D341Med (cell line): ENCODE data around the gene PAIP2B.
"Not testable (repeated sequence)": the region's sequence is repeated elsewhere in the genome, so short reads cannot be mapped to it uniquely, and the experiment has no call there.

Experiments
- DNase-seq: peaks from one replicate; pipeline ENCODE4 v3.0.0; 2012; ENCODE audit warnings: low spot score

The PAIP2B gene, protein sequence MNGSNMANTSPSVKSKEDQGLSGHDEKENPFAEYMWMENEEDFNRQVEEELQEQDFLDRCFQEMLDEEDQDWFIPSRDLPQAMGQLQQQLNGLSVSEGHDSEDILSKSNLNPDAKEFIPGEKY

DNA sequence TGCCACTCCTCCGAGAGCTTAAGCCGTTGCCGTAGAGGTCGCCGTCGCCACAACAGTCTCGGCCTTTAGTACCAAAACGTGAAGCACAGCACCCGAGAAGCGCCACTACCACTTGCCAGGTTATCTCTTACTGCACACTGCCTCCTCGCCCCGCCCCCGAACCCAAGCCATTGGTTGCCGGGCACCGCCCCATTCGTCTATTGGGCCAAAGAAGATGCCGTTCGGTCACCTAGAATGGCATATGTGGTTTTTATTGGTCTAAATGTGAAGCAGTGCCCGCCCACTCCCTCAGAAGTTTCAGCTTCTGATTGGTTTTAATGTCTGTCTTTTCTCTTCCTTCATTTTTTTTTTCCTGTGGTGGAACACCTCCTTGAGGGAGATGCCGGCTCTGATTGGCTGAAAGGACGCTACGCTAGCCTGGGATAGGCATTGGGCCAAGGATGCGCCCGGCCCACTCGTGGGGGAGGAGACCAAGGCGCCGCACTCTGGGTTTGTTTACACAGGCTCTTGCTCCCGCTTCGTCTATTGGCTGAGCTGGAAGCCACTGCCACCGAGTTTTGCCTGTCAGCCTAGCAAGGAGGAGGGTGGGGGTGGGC, at the start of gene PAIP2B:
Gene PAIP2B (minus strand): TSS at position 139 of the 596 bp plus-strand sequence. CDS start 24,514 bp downstream, outside the sequence.
- peak; percentile 91 for DNase-seq

DNA sequence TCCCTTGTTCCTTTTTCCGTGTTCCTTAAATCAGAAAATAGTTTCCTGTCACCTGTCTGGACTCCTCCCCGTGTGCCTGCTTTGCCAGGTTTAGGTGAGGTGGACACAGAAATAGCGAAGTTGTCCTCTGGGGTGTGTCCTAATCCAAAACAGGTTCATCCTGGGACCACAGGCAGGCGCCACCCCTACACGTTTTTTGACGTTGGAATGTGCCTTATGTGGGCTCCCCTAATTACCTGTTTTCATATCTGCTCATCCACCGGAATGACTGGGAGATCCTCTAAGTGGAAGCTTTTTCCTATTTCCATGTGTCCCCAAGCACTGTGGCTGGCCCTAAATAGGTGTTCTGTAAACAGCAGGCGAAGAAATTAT, 49.0 kb upstream of the PAIP2B start:
- DNase-seq = no peak

DNA sequence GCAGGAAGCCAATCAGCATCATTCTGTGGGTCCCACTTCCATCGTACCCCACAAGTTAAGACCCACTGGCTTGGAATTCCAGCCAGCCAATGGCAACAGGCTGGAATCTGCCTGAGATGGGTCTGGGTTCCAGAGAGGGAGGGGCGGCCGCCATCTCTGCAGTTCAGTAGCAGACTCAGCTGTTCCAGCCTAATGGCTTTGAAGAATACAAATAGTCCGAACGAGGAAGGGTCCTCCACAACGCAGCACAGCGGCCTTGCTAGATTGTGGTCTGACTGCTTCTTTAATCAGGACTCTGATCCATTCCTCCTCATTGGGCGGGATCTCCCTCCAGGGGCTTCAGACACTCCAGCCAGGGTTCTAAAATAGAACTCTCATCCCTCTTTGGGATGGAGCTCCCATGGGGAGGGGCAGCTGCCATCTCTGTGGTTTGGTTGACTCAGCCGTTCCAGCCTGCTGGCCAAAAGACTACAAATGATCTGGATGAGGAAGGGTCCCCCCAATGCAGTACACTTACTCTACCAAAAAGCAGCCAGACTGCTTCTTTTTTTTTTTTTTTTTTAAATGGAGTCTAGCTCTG, 42.7 kb upstream of the PAIP2B start:
- no peak for DNase-seq

DNA sequence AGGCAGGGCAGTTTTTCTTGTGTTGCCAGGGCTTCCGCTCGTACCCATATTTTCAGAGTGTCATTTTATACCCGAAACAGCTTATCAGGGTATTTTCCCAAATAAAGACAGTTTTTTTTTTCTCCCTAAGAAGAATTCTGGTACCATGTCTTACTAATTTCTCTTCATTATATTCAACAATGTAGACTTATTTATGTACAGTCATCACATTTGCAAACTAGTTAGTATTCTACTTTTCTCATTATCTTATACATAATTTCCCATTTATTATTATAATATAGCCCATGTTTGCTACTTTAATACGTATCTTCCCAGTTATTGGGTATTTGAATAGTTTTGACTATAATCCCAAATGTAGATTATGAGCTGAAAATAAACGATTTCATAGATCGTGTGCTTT, 36.5 kb upstream of the PAIP2B start:
- DNase-seq = no peak

DNA sequence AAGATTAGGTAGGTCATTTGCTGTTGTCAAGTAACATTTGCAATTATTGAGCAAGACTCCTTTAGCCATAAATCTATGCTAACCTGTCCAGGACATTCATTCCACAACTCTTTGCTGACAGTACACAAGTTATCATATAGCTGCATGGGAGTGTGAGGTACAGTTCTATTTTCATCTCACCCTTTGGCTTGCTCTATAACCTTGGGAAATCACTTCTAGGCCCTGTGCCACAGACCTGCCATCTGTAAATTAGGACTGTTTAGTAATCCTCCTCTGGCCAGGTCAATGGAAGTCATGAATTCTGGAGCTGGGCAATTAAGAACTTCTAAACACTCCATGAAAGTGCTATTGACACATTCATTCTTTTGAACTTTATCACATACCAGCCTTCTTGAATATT, 34.6 kb upstream of the PAIP2B start:
- DNase-seq = no peak

DNA sequence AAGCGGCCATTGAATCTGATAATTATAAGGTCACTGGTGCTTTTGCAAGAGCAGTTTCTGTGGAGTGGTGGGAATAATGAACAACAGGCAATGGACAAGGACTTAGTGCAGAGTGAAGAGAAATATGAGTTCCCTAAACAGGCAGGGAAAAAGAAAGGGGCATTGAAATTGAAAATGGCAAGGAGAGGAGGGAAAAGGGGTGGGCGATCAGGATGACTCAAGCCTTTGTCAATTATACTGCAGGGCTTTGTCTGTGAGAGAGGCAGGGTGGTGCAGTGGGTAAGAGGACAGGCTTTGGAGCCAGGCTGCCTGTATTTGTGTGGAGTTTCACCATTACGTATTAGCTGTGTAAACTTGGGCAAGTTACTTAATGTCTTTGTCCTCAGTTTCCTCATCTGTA, 29.5 kb upstream of the PAIP2B start:
- DNase-seq = no peak

DNA sequence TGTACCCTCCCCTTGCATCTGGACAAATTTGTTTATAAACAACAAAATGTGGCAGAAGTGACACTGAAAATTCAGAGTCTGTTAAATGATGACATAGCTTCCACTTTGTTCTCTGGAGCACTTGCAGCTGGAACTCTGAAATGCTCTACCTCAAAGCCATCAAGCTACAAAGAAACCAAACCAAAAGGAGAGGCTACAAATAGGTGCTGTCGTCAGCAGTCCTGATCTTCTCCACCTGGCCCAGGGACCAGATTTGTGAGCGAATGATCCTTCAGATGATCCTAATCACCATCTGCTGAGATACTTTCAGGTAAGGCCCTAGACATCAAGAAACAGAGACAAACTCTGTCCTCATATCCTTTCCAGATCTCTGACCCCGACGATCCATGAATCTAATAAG, 27.9 kb upstream of the PAIP2B start:
- no peak for DNase-seq

DNA sequence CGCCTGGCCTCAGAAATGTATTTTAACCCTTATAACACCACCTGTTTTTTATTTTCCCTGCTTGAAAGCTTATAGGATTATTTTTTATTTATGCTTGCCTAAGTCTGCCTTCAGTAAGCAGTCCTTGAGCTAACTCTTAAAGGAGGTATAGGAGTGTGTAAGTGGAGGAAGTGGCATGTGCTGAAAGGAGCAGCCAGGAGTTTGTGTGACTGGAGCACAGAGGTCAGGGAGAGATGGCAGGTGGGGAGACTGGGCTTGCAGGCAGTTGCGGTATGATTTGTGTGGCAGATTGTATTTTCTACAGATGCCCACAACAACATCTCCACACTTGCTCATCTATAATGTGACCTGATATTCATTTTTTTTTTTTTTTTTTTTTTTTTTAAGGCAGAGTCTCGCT, 27.2 kb upstream of the PAIP2B start:
- no peak for DNase-seq

DNA sequence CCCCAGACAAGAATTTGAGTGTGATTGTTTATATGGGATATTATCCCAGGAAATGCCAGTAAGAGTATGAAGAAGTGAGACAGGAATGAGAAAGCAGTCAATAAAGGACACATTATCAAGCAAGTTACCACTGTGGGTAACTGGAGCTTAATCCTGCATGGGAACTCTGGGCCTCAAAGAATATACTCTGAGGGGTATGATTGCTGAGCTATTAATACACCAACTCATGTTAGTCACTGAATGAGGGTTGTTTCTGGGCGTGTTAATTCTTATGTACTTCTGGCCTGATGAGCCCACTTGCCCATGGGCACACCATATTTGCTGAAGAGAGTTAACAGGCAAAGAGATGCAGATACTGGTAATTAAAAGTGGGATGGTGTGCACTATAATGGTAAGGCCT, 26.6 kb upstream of the PAIP2B start:
- no peak for DNase-seq

DNA sequence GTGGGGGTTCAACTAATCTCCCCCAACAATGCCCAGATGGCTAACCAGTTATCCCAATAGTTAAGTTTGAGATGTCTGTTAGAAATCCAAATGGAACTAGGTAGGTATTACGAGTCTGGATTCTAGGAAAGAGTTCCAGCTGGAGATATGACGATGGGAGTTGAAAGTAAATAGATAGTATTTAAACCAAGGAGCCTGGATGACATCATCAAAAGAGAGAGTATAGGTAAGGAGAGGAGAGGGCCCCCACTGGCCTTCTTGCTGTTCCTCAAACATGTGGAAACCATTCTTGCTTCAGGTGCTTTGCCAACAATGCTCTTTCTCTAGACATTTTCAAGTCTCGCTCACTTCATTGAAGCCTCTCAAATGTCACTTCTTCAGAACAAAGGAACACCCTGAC, 26.0 kb upstream of the PAIP2B start:
- DNase-seq = no peak

DNA sequence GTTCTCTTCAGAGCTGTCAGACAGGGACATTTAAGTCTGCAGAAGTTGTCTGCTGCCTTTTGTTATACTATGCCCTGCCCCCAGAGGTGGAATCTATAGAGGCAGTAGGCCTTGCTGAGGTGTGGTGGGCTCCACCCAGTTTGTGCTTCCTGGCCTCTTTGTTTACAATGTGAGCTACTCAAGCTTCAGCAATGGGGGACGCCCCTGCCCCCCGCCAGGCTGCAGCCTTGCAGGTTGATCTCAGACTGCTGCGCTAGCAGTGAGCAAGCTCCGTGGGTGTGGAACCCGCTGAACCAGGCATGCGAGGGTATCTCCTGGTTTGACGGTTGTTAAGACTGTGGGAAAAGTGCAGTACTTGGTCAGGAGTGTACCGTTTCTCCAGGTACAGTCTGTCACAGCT, 24.0 kb upstream of the PAIP2B start:
- DNase-seq = no peak

DNA sequence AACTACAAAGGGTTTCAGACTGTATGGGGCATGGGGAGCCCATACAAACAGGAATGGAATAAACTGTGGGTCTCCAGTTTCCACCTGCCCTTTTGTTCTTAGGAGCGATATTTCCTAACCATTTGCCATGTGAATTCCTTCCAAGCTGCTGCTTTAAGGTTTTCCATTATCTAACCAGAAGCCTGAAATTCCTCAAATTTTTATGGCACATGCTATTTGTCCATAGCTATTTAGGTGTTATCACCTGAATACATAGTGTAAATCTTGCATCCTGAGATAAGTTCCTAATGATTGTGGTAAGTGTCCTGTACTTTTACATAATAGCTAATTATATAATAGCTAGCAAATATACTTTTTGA, 17.4 kb upstream of the PAIP2B start:
- no peak for DNase-seq

DNA sequence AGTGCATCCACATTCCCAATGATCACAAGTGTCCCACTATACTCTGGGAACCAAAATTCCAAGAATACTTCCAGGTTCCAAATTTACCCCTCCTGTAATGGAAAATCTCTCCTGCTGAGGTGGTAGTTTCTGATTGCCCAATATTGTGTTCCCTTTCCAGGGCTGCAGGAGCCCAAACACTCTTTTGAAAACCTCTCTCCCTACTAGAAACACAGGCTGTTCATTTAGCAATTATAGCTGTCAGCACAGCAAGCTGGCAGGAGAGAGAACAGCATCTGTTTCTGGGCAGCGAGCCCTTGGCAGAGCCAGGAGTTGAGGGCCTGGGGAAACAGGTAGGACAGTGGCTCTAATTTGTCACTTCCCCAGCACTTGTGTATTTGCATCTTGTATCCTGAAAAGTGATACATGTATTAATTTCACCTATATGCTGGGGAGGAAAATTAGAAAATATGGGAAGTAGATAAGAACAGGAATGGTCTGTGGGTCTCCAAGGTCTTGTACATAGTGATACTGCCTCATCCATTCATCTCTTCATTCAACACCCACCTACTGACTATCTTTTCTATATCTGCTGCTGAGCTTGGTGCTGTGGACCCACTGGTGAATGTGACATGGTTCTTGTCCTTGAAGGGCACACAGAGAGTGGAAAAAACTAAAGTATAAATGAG, 16.9 kb upstream of the PAIP2B start:
- DNase-seq = no peak

DNA sequence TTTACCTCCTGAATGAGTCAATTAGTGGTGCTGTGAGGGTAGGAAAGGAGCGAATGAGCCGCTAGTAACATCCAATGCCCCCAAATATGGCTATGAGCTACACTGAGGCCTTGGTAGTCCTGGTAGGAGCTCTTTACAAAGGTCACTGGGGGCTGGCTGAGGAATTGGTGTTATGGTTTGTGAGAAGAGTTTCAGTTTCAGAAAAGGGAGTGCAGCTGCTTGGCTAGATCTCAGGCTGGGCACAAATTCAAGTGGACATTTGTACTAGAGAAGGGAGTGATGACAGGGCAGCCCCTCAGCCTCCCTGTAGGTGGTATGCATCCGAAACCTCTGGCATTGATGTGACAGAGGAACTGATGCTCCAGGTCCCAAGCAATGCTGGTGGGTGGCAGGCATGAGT, 13.9 kb upstream of the PAIP2B start:
- DNase-seq = no peak

DNA sequence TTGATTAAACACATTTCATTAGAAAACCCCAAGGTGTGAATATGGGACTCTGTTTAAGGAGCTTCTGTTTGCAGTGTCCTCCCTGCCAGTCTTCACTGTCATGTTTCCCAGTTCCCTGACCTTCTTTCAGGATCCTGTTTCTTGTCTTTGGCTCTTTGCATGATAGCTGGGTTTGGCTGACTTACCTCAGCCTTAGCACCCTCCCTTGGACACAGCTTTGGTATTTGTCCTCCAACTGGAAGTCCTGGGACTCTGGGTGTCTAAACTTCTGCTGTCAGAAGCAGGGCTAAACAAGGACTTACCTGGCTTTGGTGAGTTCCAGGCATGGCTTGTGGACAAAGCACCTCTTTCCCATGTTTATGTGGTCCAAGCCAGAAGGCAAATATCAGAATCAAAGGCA, 11.2 kb upstream of the PAIP2B start:
- no peak for DNase-seq

DNA sequence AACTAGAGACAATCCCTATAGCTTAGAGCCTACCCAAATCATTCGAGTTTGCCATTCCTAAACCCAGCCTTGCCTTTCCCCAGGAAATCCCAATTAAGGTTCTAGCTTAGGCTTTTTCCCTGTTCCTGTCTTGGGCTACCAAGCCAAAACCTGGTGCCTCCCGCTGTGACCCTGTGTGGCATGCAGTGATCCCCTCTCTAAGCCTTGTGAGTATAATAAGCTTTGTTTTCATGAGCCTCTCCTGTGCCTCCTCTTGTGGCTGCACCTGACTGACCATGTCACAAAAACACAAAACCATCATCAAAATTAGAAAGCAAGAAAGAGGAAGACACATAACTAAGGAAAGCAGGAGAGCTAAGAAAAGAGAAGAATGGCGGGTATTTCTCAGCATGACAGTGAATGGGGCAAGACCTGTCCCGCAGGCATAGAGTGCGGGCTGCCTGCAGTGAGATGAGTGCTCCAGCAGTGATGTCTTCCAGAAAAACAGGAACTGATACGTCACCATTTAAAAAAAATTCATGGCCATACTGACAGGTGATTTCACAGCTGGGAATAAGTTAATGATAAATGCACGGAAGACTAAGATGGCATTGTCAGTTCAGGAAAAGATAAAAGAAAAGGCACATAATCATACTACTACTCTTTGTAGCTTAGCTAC, 9.2 kb upstream of the PAIP2B start:
- no peak for DNase-seq

DNA sequence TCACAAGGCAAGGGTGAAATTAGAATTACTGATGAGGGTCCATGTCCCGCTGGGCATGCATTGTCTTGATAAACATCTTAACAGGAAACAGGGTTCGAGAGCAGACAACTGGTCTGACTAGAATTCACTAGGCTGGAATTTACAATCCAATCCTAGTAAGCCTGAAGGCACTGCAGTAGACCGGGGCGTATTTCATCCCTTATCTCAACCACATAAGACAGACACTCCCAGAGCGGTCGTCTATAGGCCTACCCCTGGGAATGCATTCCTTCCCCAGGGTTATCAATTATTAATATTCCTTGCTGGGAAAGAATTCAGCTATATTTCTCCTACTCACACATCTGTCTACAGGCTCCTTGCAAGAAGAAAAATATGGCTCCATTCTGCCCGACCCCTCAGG, 6.2 kb upstream of the PAIP2B start:
- DNase-seq = not testable (repeated sequence)

DNA sequence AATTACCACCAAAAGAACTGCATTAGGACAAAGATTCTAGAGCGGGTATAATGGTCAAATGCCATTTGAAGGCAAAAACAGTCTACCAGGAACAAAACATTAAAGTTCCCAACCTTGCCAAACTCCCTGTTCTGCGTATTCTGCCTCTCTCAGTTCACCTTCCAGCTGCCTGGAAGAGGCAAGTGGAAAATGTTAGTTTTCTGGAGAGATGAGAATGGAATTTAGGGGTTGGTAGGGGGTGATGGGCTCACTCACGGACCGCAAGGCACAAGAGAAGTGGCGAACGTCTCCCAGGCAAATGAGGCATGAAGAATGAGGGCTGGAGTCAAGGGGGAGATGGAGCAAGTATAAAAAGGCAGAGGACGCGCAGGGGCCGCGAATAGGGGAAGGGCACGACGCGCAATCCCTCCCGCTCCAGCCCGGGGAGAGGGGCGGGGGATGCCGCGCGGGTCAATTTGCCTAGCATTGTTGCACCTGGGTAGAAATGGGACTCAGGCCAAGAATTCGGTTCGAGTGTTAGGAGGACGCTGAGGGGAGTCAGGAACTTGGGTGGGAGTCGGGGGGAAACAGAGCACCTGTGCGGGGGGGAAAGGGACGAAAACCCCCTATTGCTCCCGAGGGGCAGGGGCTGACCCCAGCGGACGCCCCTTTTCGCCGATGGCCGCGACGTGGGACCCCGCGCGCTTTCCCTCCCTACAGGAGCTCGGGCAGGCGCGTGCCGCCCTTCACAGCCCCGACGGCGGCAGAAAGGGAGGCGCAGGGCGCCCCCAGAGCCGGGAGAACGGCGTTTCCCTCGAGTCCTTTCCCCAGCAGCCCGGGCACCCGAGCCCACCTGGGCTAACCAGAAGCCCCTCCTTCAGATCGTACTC, 573 bp downstream of the PAIP2B start:
- peak; percentile 59 for DNase-seq

DNA sequence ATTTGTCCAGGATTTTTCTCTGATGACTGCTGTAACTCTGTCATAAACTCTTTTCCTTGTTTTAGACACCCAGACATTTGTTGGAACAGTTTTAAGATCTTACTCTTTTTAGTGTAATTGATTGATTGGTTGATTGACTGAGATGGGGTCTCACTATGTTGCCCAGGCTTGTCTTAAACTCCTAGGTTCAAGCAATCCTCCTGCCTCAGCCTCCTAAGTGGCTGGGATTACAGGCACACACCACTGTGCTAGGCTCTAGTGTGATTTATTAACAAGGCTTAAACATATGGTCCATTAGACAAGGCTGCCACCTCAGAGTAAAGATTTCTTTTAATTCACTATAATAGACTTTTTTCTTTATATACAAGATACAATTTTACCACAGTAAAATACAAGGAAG, 2.0 kb downstream of the PAIP2B start:
- no peak for DNase-seq

DNA sequence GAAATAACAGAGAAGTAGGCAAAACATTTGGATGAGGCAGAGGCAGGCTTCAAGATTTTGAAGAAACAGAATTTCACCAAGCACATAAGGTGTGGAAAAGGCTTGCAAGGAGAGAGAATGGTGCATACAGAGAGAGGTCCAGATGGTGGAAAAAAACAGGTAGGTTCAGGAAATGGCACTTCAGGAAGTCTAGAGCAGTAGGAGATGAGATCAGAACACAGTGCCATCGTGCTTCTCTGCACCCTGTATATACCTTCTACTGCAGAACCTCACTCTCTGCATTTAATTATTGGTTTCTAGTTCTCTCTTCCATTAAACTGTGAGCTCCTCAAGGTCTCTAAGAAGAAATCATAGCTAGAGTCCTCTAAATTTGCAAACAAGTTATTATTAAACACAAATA, 2.4 kb downstream of the PAIP2B start:
- DNase-seq = no peak

DNA sequence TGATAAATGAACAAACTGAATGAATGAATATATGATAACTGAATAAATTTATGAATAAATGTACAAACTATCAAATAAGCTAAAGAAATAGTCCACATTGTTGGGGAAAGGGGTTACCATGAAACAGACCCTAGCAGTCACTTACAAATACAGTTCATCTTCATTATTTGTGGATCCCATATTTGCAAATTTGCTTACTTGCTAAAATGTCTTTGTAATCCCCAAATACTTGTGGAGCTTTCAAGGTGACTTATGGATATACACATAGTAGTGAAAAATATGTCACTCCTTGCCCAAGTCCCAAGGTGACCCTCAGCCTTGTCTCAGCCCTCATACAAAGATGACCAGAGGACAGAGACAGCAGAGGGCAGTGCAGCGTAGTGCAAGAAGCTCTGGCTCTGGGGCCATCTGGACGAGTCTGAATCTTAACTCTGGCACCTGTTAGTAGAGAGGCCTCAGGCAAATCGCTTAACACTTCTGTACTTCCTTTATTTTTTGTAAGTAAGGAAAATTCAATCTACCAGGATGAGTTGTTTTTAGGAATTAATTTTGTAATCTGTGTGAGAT, 3.1 kb downstream of the PAIP2B start:
- peak; percentile 40 for DNase-seq

DNA sequence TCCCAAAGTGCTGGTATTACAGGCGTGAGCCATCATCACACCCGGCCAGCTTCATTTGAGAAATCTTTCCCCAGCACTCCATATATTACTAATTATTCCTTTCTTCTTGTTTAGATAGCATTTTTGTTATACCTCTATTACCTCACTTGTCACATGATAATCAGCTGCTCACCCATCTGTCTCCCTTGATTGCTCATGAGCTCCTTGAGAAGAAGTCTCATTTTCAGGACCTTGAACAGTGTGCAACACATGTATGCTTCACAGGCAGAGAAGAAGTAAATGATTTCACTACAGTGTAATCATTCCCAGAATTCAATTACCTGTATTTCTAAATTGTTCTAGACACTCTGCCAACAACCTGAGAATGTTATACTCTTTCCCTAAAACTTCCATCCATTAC, 6.2 kb downstream of the PAIP2B start:
- no peak for DNase-seq
